Ramos (cell line): ENCODE measurements around the gene COX7A2L.
"Not testable (repeated sequence)": the region's sequence is repeated elsewhere in the genome, so short reads cannot be mapped to it uniquely, and the experiment has no call there.

Experiments used
- in situ Hi-C: fragments of 300-500 bp; cut with MboI; formaldehyde crosslinking; loops from one replicate; pipeline ENCODE4 v1.14.3; 2022; ENCODE audit warnings: low sequenced_read_pairs; ENCODE audit not compliant: unreplicated experiment

The COX7A2L gene, protein sequence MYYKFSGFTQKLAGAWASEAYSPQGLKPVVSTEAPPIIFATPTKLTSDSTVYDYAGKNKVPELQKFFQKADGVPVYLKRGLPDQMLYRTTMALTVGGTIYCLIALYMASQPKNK

GRCh38 chr2:42360890-42361727 lies at the start of gene COX7A2L:
TSS of gene COX7A2L (minus strand) at chr2:42361217. CDS start at chr2:42361161, 56 bp downstream.
- in situ Hi-C loops: no loop called here

GRCh38 chr2:42408009-42408408 lies 47.0 kb upstream of the COX7A2L start:
- in situ Hi-C loops: no loop called here

DNA sequence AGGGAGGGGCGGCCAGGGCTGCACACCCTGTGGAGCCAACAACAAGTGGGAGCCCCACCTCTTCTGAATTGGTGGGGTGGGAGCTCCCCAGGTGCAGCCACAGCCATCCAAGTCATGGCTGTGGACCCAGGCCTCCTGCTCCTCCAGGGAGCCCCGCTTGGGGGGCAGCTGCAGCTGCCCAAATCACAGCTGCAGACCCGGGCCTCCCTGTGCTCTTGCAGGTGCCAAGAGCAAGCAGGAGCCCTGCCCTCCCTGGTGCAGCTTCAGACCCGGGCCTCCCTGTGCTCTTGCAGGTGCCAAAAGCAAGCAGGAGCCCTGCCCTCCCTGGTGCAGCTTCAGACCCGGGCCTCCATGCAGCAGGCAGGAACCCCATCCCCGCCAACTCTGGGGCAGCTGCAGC lies 46.5 kb upstream of the COX7A2L start:
- in situ Hi-C loops: no loop called here

- in situ Hi-C loops: no loop called here
Observed at GRCh38 chr2:42404676-42405075, 43.7 kb upstream of the COX7A2L start.

- in situ Hi-C loops: no loop called here
Observed at GRCh38 chr2:42401773-42402172, 40.8 kb upstream of the COX7A2L start.

DNA sequence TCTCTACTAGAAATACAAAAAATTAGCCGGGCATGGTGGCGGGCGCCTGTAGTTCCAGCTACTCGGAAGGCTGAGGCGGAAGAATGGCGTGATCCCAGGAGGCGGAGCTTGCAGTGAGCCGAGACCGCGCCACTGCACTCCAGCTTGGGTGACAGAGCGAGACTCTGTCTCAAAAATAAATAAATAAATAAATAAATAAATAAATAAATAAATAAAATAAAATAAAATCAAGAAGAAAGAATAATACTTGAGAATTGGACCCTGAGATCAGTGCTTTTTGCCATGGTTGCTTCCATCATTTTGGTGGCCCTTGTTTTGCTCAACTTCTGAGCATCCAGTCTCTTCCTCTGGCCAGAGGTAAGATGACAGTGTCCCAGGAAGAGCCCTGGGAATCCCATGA lies 37.0 kb upstream of the COX7A2L start:
- in situ Hi-C loops: not testable (repeated sequence)

DNA sequence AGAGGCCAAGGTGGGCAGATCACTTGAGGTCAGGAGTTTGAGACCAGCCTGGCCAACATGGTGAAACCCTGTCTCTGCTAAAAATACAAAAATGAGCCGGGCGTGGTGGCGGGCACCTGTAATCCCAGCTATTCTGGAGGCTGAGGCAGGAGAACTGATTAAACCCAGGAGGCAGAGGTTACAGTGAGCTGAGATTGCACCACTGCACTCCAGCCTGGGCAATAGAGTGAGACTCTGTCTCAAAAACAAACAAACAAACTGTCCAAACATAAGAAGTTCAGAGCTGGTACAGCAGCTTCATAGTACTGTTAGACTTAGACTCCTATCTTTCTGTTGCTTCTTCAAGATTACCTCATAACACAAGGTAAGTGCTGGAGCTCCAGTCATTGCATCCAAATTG lies 32.3 kb upstream of the COX7A2L start:
- in situ Hi-C loops: not testable (repeated sequence)

DNA sequence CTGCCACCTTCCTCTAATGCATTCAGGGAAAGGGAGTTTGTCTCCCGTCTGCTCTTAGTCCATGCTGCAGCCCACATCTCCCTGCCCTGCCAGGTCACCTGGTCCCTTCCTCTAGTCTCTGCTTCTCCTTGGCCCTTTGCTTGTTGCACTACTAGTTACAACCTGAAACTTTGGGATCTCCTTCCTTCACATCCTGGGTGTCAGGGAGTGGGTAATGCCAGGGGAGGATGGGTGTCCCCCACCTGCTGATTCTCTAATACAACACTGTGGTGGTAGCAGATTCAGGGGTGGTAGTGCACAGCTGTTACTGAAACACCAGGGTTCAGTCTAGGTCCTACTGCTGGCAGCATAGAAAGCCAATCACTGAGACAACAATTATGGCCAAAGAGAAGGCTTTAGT lies 31.2 kb upstream of the COX7A2L start:
- in situ Hi-C loops: no loop called here

DNA sequence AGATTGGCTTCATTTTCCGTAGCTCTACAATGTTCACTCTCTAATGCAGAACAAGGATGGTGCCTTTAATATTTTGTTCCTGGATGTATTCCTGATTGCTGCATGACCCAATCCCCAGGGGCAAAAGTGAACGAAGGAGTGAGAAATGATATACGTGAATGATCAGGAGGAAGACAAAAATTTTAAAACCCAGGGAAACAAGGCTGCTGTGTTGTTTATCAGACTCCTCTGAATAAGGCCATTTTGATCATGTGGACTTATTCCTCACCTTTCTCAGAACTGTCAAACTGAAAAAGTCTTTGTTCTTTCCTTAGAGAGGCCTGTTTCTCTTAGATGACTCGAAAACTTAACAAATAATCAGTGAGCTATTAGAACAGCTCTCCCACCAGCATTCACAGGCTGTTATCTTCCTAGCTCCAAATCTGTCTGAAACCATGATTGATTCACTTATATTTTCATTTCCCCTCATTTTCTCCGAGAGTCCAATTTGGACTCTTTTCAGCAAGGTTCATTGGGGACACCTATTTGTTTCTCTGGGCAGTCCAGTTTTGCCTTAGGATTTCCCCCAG lies 29.5 kb upstream of the COX7A2L start:
- in situ Hi-C loops: no loop called here

DNA sequence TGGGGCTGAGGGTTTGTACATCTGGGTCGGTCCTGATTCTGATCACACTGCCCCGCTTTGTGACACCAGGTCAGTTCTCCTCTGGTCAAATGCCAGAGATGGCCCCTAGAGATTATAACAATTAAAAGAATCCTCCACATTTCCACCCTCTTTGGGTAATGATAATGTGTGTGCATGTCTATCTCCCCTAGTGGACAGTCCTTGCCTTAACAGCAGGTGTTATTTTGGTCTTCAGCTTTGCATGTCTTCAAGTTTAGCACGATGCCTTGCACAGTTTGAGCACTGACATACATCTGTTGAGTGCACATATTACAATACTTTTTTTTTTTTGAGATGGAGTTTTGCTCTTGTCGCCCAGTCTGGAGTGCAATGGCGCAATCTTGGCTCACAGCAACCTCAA lies 25.7 kb upstream of the COX7A2L start:
- in situ Hi-C loops: no loop called here

DNA sequence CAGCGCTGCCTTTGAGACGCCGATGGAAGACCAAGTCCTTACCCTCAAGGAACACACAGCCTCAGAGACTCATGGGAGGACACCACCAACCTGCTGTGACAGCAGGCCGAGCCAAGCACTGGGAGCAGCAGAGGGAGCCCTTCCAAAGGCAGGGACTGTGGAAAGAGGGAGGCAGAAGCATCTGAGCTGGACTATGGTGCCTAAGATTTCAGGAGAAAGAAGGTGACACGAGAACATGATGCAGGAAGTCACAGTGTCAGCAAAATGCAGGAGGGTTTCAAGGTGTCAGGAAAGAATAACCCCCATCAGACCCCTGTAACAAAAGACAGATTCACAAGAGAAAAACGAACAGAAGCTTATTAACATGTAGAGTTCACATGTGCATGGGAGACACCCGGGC lies 24.2 kb upstream of the COX7A2L start:
- in situ Hi-C loops: no loop called here

- in situ Hi-C loops: no loop called here
Observed at GRCh38 chr2:42383855-42384530, 23.0 kb upstream of the COX7A2L start.

DNA sequence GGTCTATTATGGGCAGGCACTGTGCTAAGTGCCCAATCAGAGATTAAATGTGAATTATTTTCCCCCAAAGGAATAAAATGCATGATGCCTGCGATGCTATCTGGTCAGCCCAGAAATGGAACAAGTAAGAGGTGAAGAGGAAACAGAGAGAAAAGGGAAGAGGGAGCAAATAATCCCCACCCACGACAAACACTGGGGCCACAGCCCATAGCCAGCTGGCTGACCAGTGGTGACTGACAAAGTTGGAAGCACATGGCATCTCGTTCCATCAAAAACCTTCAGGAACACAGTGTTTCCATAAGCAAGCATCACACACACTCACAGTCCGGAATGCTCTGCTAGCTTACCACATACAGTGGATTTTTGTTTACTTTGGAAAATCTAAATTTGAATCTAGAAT lies 21.1 kb upstream of the COX7A2L start:
- in situ Hi-C loops: no loop called here

DNA sequence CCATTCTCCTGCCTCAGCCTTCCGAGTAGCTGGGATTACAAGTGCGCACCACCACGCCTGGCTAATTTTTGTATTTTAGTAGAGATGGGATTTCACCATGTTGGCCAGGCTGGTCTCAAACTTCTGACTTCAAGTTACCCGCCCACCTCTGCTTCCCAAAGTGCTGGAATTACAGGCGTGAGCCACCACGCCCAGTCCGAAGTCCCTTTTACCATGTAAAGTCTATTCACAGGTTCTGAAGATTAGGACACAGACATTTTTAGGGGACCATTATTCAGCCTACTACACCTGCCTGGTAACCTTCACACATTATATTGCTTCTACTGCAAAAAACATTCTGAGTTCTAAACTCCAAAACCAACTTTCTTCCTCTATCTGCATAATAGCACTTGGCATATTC lies 19.0 kb upstream of the COX7A2L start:
- in situ Hi-C loops: not testable (repeated sequence)

GRCh38 chr2:42378415-42378814 lies 17.4 kb upstream of the COX7A2L start:
- in situ Hi-C loops: no loop called here

- in situ Hi-C loops: no loop called here
Observed at GRCh38 chr2:42376758-42377157, 15.7 kb upstream of the COX7A2L start.

DNA sequence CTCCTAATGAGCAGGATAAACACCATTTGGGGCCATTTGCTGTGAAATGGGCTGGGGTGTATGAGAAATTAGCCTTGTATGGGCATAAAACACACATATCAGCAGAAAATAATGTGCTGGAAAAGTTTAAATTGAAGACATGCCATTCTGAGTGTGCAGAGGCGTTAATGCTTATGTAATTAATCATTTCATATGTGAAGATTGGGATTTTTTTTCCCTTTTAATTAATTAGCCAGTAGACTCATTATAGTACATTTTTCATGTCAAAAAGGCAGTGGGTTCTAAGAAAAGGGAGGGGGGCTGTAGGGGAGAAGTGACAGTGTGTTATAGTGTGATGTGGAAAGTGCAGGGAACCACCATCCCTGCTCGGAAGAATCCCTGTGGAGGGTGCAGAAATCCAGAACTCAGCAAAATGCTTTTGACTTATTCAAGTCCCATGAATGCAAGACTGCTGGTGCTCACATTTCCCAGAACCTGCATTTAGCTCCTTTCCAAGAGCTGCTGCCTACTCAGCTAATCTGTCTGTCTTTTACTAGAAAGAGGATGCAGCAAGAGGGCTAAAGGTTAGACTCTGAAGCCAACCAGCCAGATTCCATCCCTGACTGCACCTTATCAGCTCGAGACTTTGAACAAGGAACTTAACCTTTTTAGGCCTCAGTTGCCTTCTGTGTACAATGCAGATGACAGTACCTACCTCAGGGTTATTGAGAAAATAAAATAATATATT lies 11.6 kb upstream of the COX7A2L start:
- in situ Hi-C loops: no loop called here

DNA sequence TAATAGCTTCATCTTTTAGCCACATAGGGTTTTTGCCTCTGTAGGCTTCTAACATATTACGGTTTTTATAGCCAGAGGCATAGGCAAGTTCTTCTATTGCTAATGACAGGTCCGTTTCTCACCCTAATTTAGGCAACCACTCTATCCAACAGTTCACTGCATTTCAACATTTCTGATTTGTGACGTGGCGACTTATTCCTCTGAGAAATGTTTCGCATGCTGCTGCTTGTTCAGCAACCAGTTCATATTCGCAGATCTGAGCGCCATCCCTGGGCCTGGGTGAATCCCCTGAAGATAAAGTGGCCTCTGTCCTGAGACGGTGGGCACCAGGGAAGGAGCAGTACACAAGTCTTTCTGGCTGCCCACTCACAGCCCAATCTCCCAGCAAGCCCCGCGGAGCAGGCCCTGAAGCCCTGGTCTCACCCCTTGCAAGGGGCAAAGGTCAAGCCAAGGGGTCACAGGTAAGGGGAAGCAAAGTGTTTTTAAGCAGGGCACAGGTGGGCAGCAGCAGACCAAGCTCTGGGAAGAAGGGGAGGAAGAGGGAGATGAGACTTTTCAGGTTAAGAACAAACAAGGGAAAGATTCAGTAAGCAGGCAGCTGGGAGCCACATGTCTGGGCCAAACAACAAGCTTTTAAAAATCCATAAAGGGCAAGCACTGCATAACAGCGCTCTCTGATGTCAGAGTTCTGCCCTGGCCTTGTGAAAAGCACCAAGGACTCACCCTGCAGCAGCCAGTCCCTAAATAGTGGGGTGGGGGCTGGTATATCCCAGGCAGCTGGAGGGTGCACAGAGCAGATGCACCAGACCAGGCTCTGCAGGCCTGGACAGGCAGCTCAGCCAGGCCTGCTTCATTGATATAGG lies 10.8 kb upstream of the COX7A2L start:
- in situ Hi-C loops: no loop called here

DNA sequence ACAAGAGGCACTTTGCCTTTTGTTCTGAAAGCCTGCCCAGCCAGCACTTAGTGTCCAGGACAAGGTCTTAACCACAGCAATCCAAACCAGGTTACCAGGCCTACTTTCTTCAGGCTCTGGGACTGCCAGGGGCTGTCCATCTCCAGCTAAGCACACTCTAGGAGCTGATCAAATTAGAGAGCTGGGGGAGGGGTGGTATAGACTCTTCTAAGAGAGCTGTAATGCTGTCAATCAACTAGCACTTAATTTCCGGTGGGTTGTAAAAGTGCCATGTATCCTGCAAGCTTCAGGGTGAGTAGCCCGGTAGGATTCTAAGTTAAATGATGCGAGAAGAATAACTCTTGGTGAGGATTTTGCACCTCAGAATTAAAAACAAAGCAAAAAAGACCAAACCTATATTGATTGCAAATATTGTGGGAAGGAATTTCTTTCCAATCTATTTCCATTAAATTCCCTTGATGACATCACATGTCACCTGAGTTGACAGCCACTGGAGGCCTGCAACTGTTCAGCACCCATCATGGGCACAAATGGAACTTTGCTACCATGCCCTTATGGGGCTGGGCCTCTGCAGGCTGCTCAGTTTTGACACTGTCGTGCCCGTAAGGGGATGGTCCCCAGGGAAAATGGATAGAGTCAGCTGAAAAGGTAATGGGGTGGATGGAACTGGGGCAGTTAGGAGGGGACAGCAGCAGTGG lies 8.7 kb upstream of the COX7A2L start:
- in situ Hi-C loops: no loop called here
